ENCODE data around the gene RHBDL3.

The RHBDL3 gene

GRCh38 chr17:32266389-32267301 is 1.0 kb downstream of the RHBDL3 start:
- DNase-seq (ENCODE audit: low read depth in 2 of 3, low spot score in 1 of 3), result peak in 1 of 3 donors; percentile 10

- DNase-seq (ENCODE audit: low read depth in 2 of 3, low spot score in 1 of 3), result no peak
Measured at GRCh38 chr17:32267690-32268205, 2.1 kb downstream of the RHBDL3 start.

- no peak for DNase-seq (ENCODE audit: low read depth in 2 of 3, low spot score in 1 of 3)
Measured at GRCh38 chr17:32268734-32269288, 3.2 kb downstream of the RHBDL3 start.

GRCh38 chr17:32269377-32269776 is 3.7 kb downstream of the RHBDL3 start:
- DNase-seq (ENCODE audit: low read depth in 2 of 3, low spot score in 1 of 3), result no peak

- no peak for DNase-seq (ENCODE audit: low read depth in 2 of 3, low spot score in 1 of 3)
Measured at GRCh38 chr17:32271844-32272243, 6.2 kb downstream of the RHBDL3 start.

- DNase-seq (ENCODE audit: low read depth in 2 of 3, low spot score in 1 of 3), result no peak
Measured at GRCh38 chr17:32274101-32274500, 8.5 kb downstream of the RHBDL3 start.

- no peak for DNase-seq (ENCODE audit: low read depth in 2 of 3, low spot score in 1 of 3)
Measured at GRCh38 chr17:32274643-32275042, 9.0 kb downstream of the RHBDL3 start.

DNA sequence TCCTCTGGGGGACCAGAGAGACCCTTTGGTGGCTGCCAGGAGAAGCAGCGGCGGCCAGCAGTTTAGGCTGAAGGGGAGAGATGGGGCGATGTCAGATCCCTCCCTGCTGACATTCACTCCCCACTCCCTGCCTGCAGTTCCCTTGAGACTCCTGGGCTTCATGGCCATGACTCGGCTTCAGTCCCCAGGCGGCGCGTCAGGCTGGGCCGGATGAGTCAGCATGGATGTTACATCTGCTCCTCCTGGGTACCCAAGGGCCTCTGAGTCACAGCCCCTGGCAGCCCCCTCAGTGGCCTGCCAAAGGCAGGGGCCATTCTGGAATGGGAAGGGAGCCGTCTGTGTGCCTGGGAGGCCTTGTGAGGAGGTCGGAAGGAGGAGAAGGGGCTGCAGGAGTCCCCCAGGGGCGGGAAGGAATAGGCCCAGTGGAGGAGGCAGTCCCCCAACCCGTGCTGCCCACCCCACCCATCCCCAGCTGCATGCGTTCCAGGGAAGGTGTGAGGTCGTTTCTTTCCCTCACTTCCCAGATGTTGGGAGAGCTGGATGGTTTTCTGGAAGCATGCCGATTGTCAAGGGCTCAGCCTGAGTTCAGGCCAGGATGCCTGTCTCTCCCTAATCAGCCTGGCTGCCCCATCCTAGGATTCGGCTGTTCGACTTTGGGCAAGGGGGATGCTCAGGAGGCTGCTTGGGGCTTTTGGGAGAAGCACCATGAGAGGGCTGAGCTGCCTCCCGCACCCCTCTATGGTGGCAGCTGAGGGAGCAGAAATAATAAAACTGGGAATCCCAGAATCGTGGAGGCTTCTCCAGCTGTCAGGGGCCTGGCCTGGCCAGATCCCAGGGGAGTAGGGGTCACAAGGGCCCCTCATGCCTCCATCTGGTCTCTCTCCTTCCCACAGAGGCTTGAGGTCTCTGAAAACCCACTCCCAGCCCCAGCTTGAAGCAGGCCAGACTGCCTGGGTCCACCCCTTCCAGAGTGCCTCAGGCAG is 9.7 kb downstream of the RHBDL3 start:
- DNase-seq (ENCODE audit: low read depth in 2 of 3, low spot score in 1 of 3), result no peak

- DNase-seq (ENCODE audit: low read depth in 2 of 3, low spot score in 1 of 3), result no peak
Measured at GRCh38 chr17:32276171-32276601, 10.6 kb downstream of the RHBDL3 start.

GRCh38 chr17:32277284-32277683 is 11.7 kb downstream of the RHBDL3 start:
- no peak for DNase-seq (ENCODE audit: low read depth in 2 of 3, low spot score in 1 of 3)

DNA sequence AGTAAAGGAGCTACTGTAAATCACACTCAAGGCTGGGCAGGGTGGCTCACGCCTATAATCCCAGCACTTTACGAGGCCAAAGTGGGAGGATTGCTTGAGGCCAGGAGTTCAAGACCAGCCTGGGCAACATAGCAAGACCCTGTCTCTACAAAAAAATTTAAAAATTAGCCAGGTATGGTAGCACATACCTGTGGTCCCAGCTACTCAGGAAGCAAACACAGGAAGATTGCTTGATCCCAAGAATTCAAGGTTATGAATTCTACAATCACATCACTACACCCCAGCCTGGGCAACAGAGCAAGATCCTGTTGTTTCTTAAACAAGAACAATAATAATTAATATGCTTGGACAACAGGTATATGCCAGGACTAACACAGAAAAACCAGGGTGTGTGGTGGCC is 13.2 kb downstream of the RHBDL3 start:
- no peak for DNase-seq (ENCODE audit: low read depth in 2 of 3, low spot score in 1 of 3)

DNA sequence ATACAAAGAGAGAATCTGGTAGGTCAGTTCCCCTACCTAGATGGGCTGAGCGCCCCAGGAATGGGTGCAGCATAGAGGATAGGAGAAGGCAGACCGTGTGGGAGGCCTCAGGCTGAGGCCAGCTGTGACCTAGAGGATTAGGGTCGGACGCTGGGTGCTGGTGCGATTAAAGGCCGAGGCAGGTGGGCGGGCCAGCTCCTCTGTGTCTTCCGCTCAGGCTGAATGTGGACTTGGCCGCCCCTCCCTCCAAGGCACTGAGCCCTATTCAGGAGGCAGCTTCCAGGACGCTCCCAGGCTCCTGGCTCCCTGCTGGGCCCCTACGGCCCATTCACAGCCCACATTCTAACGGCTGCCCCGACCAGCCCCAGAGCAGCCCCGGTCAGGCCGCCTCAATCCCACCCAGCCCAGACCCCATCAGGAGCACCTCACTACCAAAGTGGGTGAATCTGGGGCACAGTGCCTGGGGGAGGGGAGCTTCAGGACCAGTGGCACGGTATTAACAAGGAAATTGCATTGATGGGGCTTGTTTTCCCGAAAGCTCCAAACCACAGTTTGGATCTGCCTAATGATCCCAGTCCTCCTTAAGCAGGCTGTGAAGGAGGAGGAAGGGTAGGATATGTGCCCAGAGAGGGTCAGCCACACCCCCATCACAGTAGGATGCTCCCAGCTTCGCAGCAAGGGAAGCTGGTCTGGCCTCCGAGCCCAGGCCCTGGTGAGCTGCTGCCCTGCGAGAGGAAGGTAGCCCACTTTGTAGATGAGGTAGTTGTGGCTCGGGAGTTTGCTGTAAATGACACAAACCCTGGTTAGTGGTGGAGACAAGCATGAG is 14.5 kb downstream of the RHBDL3 start:
- DNase-seq (ENCODE audit: low read depth in 2 of 3, low spot score in 1 of 3), result no peak

DNA sequence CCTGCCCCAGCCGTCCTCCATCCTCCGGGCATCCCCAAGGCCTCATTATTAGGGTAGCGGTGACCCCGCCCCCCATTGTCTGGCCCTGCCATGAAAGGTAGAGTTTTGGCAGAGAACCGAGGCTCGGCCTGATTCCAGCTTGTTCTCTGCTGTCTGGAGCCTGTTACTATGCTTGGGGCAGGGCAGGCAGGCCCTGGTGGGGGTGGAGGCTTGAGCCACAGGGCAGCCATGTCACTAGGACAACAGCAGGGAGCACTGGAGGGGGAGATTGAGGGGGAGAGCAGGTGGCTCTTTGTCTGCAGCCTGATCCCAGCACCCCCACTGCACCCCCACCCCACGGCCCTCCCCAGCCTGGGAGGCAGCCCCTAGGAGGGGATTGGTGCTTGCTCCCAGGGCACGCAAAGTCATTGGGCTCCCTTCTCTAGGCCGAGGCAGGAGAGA is 15.4 kb downstream of the RHBDL3 start:
- no peak for DNase-seq (ENCODE audit: low read depth in 2 of 3, low spot score in 1 of 3)

GRCh38 chr17:32283745-32284201 is 18.1 kb downstream of the RHBDL3 start:
- DNase-seq (ENCODE audit: low read depth in 2 of 3, low spot score in 1 of 3), result no peak

- no peak for DNase-seq (ENCODE audit: low read depth in 2 of 3, low spot score in 1 of 3)
Measured at GRCh38 chr17:32285306-32285705, 19.7 kb downstream of the RHBDL3 start.

- DNase-seq (ENCODE audit: low read depth in 2 of 3, low spot score in 1 of 3), result no peak
Measured at GRCh38 chr17:32285746-32286517, 20.3 kb downstream of the RHBDL3 start.

GRCh38 chr17:32286518-32286900 is 20.9 kb downstream of the RHBDL3 start:
- no peak for DNase-seq (ENCODE audit: low read depth in 2 of 3, low spot score in 1 of 3)

DNA sequence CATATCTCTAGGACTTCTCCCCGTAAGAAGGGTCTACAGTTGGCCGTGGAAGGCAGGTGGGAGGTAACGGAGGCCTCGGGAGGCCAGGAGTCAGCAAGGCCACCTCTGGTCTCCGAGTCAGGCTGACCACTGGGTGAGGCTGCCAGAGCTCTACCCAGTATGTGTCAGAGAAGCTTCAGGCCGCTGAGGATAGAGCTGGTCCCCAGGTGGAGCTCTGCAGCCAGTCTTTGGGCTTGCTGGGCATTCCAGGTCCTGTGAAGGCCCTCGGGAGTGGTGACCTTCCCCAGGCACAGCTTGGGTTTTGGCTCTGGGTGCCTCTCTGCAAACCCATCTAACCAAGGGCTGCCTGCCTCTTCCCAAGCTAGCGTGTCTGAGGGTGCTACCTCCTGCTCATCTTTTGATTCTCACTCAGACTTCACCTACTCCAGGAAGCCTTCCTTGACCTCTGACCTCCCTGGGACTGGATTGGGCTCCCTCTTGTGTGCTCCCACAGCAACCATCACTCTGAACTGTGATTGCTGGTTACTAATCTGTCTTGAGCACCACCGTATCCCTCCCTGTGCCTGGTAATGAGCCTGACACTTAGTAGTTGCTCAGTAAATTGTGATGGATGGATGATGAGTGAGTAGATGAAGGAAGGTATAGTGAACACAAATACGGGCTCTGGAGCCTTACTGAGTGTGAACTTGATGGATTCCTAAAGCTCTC is 22.3 kb downstream of the RHBDL3 start:
- no peak for DNase-seq (ENCODE audit: low read depth in 2 of 3, low spot score in 1 of 3)

- no peak for DNase-seq (ENCODE audit: low read depth in 2 of 3, low spot score in 1 of 3)
Measured at GRCh38 chr17:32288615-32289014, 23.0 kb downstream of the RHBDL3 start.

Measured in stimulated activated CD4-positive, alpha-beta T cell treated with anti-CD3 and anti-CD28 coated beads, Interleukin-12 subunit alpha, Interleukin-12 subunit beta, amount 100 ng/mL, for 48 hours (primary cell).